HEK293T (cell line): Measurements from ENCODE around the gene KCNA1.

Experiments
- CTCF ChIA-PET: fragments of 350-600 bp; formaldehyde crosslinking; extraction: SDS; loops from one replicate; lab custom pipeline; 2021; ENCODE audit warnings: antibody characterized with exemption, inconsistent platforms; lab: Yijun Ruan, JAX
- POLR2A ChIA-PET: fragments of 350-600 bp; formaldehyde crosslinking; extraction: SDS; loops from one replicate; lab custom pipeline; 2020; ENCODE audit warnings: antibody characterized with exemption, inconsistent platforms; lab: Yijun Ruan, JAX
- DNase-seq: peaks from one replicate; pipeline ENCODE4 v3.0.0; 2012; ENCODE audit warnings: mixed read lengths; ENCODE audit errors: extremely low spot score
- ARNT ChIP-seq: fragments of 450-650 bp; IDR thresholded peaks from 2 replicates; pipeline ENCODE4 v1.6.1; 2017; ENCODE audit warnings: mild to moderate bottlenecking
- BHLHE40 ChIP-seq: fragments of 450-650 bp; IDR thresholded peaks from 2 replicates; pipeline ENCODE4 v1.6.1; 2016; ENCODE audit warnings: mild to moderate bottlenecking, moderate library complexity, borderline replicate concordance
- CTBP1 ChIP-seq: fragments of 450-650 bp; IDR thresholded peaks from 2 replicates; pipeline ENCODE4 v1.6.1; 2016; ENCODE audit warnings: borderline replicate concordance
- ELF4 ChIP-seq: fragments of 450-650 bp; IDR thresholded peaks from 2 replicates; pipeline ENCODE4 v1.6.1; 2017; ENCODE audit warnings: antibody characterized with exemption
- FOXA1 ChIP-seq: fragments of 450-650 bp; IDR thresholded peaks from 2 replicates; pipeline ENCODE4 v1.6.1; 2016; ENCODE audit warnings: mild to moderate bottlenecking
- FOXK2 ChIP-seq: fragments of 450-650 bp; IDR thresholded peaks from 2 replicates; pipeline ENCODE4 v1.6.1; 2016; ENCODE audit warnings: mild to moderate bottlenecking
- FOXM1 ChIP-seq: fragments of 450-650 bp; IDR thresholded peaks from 2 replicates; pipeline ENCODE4 v1.6.1; 2017; ENCODE audit warnings: mild to moderate bottlenecking, borderline replicate concordance
- HDGF ChIP-seq: fragments of 450-650 bp; IDR thresholded peaks from 2 replicates; pipeline ENCODE4 v1.6.1; 2017; ENCODE audit warnings: antibody characterized with exemption, borderline replicate concordance
- L3MBTL2 ChIP-seq: fragments of 450-650 bp; conservative IDR thresholded peaks from 2 replicates; pipeline ENCODE4 v1.6.1; 2016; ENCODE audit warnings: mild to moderate bottlenecking
- LEF1 ChIP-seq: fragments of 450-650 bp; IDR thresholded peaks from 2 replicates; pipeline ENCODE4 v1.6.1; 2017; ENCODE audit warnings: mild to moderate bottlenecking, borderline replicate concordance
- NFRKB ChIP-seq: fragments of 450-650 bp; IDR thresholded peaks from 2 replicates; pipeline ENCODE4 v1.6.1; 2016; ENCODE audit warnings: mild to moderate bottlenecking, moderate library complexity
- SP1 ChIP-seq: fragments of 450-650 bp; IDR thresholded peaks from 2 replicates; pipeline ENCODE4 v1.6.1; 2017
- SUZ12 ChIP-seq: fragments of 450-650 bp; IDR thresholded peaks from 2 replicates; pipeline ENCODE4 v1.6.1; 2016; ENCODE audit warnings: mild to moderate bottlenecking
- TARDBP ChIP-seq: fragments of 450-650 bp; IDR thresholded peaks from 2 replicates; pipeline ENCODE4 v1.6.1; 2016
- ZNF384 ChIP-seq: fragments of 450-650 bp; IDR thresholded peaks from 2 replicates; pipeline ENCODE4 v1.6.1; 2016
- TF ChIP-seq, protein P1 (sequence below): fragments of 450-650 bp; IDR thresholded peaks from 2 replicates; pipeline ENCODE4 v1.6.1; 2016

The KCNA1 gene

DNA sequence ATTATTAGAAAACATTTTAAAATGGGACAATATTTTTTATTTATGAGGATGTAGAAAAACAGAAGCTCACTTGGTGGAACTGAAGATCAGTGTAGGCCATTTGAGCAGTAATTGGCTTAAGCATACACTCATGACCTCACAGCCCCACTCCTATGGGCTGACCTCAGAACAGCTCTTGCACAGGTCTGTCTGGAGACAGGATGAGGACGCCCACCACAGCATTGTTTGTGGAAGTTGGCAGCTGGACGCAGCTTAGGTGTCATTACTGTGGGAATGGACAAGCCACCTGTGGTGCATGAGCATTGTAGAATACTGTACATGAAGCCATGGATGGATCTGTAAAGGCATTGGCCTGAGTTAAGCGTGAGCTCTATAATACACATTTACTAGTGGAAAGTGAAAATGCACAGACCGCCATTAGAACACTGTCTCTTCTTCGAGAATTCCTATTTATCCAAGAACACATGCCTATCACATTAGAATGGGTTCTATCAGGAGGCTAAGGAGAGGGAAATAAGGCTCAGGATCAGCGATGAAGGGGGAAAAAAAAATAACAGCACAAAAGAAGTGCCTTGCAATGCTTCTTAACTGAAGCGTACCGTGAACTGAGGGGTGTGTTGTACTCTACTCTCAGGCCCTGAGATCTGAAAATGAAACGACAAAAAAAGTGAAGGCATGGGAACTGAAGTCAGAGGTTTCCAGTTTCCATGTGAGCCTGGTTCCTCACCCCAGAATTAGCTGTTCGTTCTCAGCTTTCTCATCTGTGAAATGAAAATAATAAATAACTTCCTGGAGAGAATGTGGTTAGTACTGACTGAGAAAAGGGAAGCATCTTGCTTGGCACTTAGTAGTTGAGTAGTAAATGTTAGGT is 33.6 kb downstream of the KCNA1 start:
- DNase-seq: no peak
- TF ChIP-seq FOXM1 (no peak), LEF1 (no peak), SUZ12 (no peak), L3MBTL2 (no peak), FOXA1 (no peak), FOXK2 (no peak), SP1 (no peak), TARDBP (no peak), HDGF (no peak), NFRKB (no peak), CTBP1 (no peak)
- TF ChIP-seq, protein P1, sequence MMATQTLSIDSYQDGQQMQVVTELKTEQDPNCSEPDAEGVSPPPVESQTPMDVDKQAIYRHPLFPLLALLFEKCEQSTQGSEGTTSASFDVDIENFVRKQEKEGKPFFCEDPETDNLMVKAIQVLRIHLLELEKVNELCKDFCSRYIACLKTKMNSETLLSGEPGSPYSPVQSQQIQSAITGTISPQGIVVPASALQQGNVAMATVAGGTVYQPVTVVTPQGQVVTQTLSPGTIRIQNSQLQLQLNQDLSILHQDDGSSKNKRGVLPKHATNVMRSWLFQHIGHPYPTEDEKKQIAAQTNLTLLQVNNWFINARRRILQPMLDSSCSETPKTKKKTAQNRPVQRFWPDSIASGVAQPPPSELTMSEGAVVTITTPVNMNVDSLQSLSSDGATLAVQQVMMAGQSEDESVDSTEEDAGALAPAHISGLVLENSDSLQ: no peak
- CTCF ChIA-PET: interaction anchor here (0.6 kb wide), 1 partner anchor 703 kb away, joined by 3 read pairs; no protein-coding TSS in a partner anchor
- POLR2A ChIA-PET: no interaction called here

DNA sequence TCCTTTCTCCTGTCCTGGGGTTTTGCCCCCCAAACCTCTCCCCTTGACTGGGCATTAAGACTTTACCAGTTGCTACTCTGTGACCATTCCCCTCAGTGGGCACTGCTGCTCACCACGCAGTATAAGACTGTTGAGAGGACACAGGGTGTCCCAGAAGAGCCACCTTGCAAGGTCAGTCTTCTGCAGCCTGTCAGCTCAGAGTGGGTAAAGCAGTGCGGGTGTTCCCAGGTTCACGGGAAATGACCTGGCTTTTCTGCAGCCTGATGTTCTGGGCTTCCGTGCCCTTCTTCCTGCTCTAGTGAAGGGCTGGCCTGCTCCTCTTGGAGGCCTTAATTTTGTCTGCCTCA is 34.2 kb downstream of the KCNA1 start:
- CTCF ChIA-PET: no interaction called here
- TF ChIP-seq HDGF (no peak), TARDBP (no peak), CTBP1 (no peak), NFRKB (no peak), L3MBTL2 (no peak), ELF4 (no peak), FOXK2 (no peak), ZNF384 (no peak), SP1 (no peak), ARNT (no peak), LEF1 (no peak), SUZ12 (no peak)
- POLR2A ChIA-PET: no interaction called here
- no peak for DNase-seq

DNA sequence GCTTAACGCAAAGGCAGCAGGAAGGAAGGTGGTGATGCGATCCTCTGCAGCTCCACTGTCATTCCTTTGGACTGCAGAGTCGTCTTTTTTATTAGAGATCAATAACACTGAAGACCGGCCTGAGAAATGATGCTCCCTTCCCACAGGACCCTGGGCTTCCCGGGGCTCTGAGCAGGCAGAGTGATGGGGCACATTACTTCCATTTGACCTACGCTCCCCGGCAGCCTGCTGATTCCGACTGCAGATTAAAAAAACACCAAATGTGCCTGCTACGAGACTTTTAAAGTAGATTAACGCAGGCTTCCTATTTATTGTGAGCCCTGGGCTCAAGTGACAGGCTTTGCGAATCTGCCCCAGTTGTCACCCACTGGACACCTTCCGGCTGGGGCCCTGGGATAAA is 37.5 kb downstream of the KCNA1 start:
- DNase-seq: no peak
- CTCF ChIA-PET: no interaction called here
- TF ChIP-seq ZNF384 (no peak), FOXA1 (no peak), SP1 (no peak), ARNT (no peak), CTBP1 (no peak), NFRKB (no peak), FOXK2 (no peak)
- POLR2A ChIA-PET: no interaction called here

DNA sequence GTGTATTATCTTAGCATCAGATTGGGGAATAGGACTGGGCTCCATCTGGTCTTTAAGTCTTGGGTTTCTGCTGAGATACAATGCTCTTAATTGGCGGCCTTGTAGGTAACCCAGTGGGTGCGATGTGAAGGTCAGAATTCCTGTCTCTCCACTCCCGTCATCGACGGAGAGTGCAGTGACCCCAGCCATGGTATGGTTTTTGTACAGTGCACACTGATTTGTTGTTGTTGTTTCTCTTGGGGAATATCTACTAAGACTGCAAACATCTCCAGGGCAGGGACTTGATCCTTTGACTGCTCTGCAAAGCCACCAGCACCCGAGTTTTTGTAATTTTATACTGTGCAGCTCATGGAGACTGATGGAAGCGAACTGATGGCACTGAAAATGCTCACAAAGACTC is 41.4 kb downstream of the KCNA1 start:
- ChIA-PET CTCF (no interaction called here), POLR2A (no interaction called here)
- DNase-seq: no peak
- no peak for TF ChIP-seq CTBP1
- no peak for TF ChIP-seq ARNT
- TF ChIP-seq ZNF384: no peak
- TF ChIP-seq SUZ12: no peak
- TF ChIP-seq ELF4: no peak
- TF ChIP-seq SP1: no peak
- TF ChIP-seq LEF1: no peak
- TF ChIP-seq NFRKB: no peak

DNA sequence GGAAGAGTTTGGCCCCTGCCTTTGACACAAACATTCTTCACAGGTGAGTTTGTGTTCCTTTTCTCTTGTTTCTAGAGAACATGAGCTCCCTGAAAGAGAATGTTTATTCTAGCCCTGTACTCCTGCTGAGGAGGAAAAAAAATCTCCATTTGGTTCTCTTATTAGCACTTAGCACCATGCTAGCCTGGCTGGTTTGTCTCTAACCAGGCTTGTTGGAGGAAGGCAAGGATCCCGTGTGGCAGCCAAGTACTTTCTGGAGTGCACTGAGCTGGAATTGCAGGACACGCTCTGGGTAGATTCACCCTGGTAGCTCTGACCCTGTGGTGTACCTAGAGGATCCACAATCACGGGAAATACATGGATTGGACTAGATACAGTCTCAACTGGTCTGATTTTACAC is 41.9 kb downstream of the KCNA1 start:
- ChIA-PET CTCF (no interaction called here), POLR2A (no interaction called here)
- DNase-seq: no peak
- no peak for TF ChIP-seq SUZ12
- TF ChIP-seq, protein P1: no peak
- no peak for TF ChIP-seq TARDBP
- no peak for TF ChIP-seq BHLHE40
- TF ChIP-seq L3MBTL2: no peak
- TF ChIP-seq FOXM1: no peak
- TF ChIP-seq FOXA1: no peak
- TF ChIP-seq LEF1: no peak
- TF ChIP-seq SP1: no peak
- no peak for TF ChIP-seq CTBP1
- TF ChIP-seq ELF4: no peak
- TF ChIP-seq ZNF384: no peak
- no peak for TF ChIP-seq HDGF
- TF ChIP-seq FOXK2: no peak
- TF ChIP-seq ARNT: no peak

DNA sequence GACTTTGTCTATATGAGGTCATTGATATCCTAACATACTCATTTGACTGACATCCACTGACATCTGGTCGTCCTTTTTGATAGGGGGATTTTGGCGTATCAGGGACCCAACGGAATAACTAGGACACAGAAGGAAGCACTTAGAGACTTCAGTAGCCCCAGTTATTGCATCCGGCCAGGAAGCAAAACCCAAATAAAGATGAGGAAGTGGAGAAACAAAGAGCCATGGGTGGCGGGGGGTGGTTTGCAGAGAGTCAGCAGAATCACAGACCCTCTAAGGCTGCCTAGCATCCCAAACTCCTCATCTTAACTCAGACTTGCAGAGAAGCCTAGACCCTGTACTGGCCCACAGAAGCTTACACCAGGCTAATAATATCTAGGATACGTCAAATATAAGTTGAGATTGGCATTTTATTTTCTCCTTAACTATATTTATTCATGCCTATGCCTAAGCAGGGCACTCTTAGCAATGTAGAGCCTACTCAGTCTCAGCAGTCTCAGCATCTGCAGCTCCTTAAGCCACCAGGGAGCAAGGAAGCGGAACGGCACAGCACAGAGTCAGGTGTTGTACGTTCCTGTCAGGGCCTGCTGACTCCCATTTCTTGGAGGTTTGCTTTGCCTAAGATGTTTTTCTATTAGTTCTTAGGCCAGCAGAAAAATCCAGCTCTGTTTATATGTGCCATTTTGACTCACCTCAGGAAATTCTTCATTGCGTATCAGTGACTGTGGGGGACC is 45.1 kb downstream of the KCNA1 start:
- CTCF ChIA-PET: no interaction called here
- no peak for DNase-seq
- POLR2A ChIA-PET: no interaction called here
- TF ChIP-seq TARDBP: no peak
- TF ChIP-seq ELF4: no peak
- TF ChIP-seq, protein P1: no peak
- TF ChIP-seq BHLHE40: no peak
- TF ChIP-seq LEF1: no peak
- no peak for TF ChIP-seq SUZ12
- TF ChIP-seq NFRKB: no peak
- TF ChIP-seq FOXA1: no peak
- no peak for TF ChIP-seq HDGF
- no peak for TF ChIP-seq CTBP1
- TF ChIP-seq FOXK2: no peak
- TF ChIP-seq ZNF384: no peak
- TF ChIP-seq ARNT: no peak
- TF ChIP-seq L3MBTL2: no peak
- no peak for TF ChIP-seq SP1
- no peak for TF ChIP-seq FOXM1
